ENCODE data around the gene SMS.

DNA sequence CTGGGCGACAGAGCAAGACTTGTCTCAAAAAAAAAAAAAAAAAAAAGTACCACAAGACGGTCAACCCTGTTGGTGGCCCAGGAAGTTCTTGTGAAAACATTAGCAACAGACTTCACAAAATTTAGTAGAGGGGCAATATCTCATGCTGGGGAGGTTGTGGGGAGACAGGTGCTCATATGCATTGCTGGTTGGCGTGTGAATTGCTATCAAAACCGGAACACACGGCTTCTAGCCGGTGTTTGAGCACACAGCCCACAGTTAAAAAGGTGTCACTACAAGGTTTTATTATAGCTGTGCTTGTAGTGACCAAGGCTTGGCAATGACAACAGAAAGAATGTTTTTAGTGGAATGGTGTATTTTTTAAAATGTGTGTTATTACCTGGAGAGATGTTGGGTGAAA, 41.8 kb downstream of the SMS start:
- TF ChIP-seq, protein P1, sequence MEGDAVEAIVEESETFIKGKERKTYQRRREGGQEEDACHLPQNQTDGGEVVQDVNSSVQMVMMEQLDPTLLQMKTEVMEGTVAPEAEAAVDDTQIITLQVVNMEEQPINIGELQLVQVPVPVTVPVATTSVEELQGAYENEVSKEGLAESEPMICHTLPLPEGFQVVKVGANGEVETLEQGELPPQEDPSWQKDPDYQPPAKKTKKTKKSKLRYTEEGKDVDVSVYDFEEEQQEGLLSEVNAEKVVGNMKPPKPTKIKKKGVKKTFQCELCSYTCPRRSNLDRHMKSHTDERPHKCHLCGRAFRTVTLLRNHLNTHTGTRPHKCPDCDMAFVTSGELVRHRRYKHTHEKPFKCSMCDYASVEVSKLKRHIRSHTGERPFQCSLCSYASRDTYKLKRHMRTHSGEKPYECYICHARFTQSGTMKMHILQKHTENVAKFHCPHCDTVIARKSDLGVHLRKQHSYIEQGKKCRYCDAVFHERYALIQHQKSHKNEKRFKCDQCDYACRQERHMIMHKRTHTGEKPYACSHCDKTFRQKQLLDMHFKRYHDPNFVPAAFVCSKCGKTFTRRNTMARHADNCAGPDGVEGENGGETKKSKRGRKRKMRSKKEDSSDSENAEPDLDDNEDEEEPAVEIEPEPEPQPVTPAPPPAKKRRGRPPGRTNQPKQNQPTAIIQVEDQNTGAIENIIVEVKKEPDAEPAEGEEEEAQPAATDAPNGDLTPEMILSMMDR (IDR thresholded peaks at IDR 0.05), result no peak
- no peak for TF ChIP-seq POLR2A (IDR thresholded peaks at IDR 0.05)

Measured in uterus (tissue), 2 donors.